GM18502 (cell line): ENCODE measurements around the gene VGLL4.
A peak's percentile ranks its signal among the peaks of the same experiment; 100 is the strongest.
"Not testable (repeated sequence)": the region's sequence is repeated elsewhere in the genome, so short reads cannot be mapped to it uniquely, and the experiment has no call there.

Experiments used
- ATAC-seq: cut with Tn5 transposase; IDR thresholded peaks from one replicate; pipeline ENCODE4 v1.9.1; 2021; ENCODE audit warnings: mild to moderate bottlenecking; ENCODE audit not compliant: unreplicated experiment, poor library complexity

The VGLL4 gene

GRCh38 chr3:11610044-11610671, 33.6 kb downstream of the VGLL4 start:
- no peak for ATAC-seq

GRCh38 chr3:11609481-11609880, 34.2 kb downstream of the VGLL4 start:
- no peak for ATAC-seq

GRCh38 chr3:11607816-11608215, 35.9 kb downstream of the VGLL4 start:
- ATAC-seq = no peak

- no peak for ATAC-seq
These were observed 36.8 kb downstream of the VGLL4 start for GRCh38 chr3:11606865-11607440.

GRCh38 chr3:11606090-11606784, 37.5 kb downstream of the VGLL4 start:
- ATAC-seq = no peak

- ATAC-seq = no peak
These were observed 38.3 kb downstream of the VGLL4 start for GRCh38 chr3:11605398-11605797.

GRCh38 chr3:11604139-11604892, 39.4 kb downstream of the VGLL4 start:
- ATAC-seq = no peak

- no peak for ATAC-seq
These were observed 40.1 kb downstream of the VGLL4 start for GRCh38 chr3:11603628-11604027.

- no peak for ATAC-seq
These were observed 40.7 kb downstream of the VGLL4 start for GRCh38 chr3:11602886-11603527.

GRCh38 chr3:11602239-11602840, 41.4 kb downstream of the VGLL4 start:
- ATAC-seq = no peak

GRCh38 chr3:11601446-11602238, 42.1 kb downstream of the VGLL4 start:
- ATAC-seq = peak; percentile 93

GRCh38 chr3:11600501-11601282, 43.0 kb downstream of the VGLL4 start:
- ATAC-seq = no peak

- ATAC-seq = no peak
These were observed 47.3 kb downstream of the VGLL4 start for GRCh38 chr3:11596387-11596786.

- not testable (repeated sequence) for ATAC-seq
These were observed 48.7 kb downstream of the VGLL4 start for GRCh38 chr3:11595024-11595423.

GRCh38 chr3:11593318-11594034, 50.2 kb downstream of the VGLL4 start:
- no peak for ATAC-seq

GRCh38 chr3:11592445-11593298, 51.0 kb downstream of the VGLL4 start:
- ATAC-seq = no peak
